Panc1 (cell line): ENCODE data around the gene NIT1. TPM values are rescaled to one million over a fixed set of nuclear protein-coding genes. Genes with fewer than 3 reads are reported as not detected.

ENCODE experiments used
- ATAC-seq: fragments of 200-7000 bp; cut with Tn5 transposase; 2 replicates; pipeline ENCODE4 v1.9.1; 2020; ENCODE audit warnings: mild to moderate bottlenecking, moderate library complexity
- BruUV-seq: library from RNA; stranded (reverse); fragments of 400-500 nt; replicated peaks from 2 replicates; lab custom pipeline; 2021; lab: Mats Ljungman, UMichigan
- CTCF ChIA-PET: fragments of 300-600 bp; sonication (Branson Sonifier 250); formaldehyde crosslinking; loops from one replicate; lab custom pipeline; 2022; ENCODE audit warnings: antibody characterized with exemption; lab: Charles Lee
- POLR2A ChIA-PET: fragments of 300-600 bp; sonication (Branson Sonifier 250); formaldehyde crosslinking; loops from one replicate; lab custom pipeline; 2022; ENCODE audit warnings: antibody characterized with exemption; lab: Charles Lee
- DNase-seq: peaks from one replicate; pipeline ENCODE4 v3.0.0-alpha.2; 2010; ENCODE audit warnings: low read depth, low spot score
- H3K27ac ChIP-seq: 2 replicates; pipeline ENCODE4 v1.5.1; 2011; ENCODE audit warnings: mild to moderate bottlenecking, low read length, inconsistent platforms
- H3K27me3 ChIP-seq: fragments of 200-500 bp; sonication (Bioruptor generic); 2 replicates; pipeline ENCODE4 v1.6.0; 2014; ENCODE audit warnings: low read length, inconsistent platforms; ENCODE audit not compliant: control insufficient read depth, insufficient read depth
- H3K36me3 ChIP-seq: fragments of 200-500 bp; sonication (Bioruptor generic); 2 replicates; pipeline ENCODE4 v1.5.1; 2014; ENCODE audit warnings: inconsistent platforms, mild to moderate bottlenecking, low read length, moderate library complexity; ENCODE audit not compliant: control insufficient read depth, insufficient read depth
- H3K4me1 ChIP-seq: 2 replicates; pipeline ENCODE4 v1.5.1; 2011; ENCODE audit warnings: inconsistent platforms, mild to moderate bottlenecking, low read length, moderate library complexity; ENCODE audit not compliant: control insufficient read depth, insufficient read depth
- H3K4me3 ChIP-seq, 2 experiments: 2 replicates each; pipeline ENCODE4 v1.5.1; 2011 to 2012; ENCODE audit warnings: low read depth in 2 of 2, low read length in 2 of 2, mild to moderate bottlenecking in 2 of 2, inconsistent platforms in 1 of 2, moderate library complexity in 1 of 2
- H3K9me3 ChIP-seq: fragments of 200-500 bp; sonication (Bioruptor generic); 2 replicates; pipeline ENCODE4 v1.5.1; 2014; ENCODE audit warnings: low read depth, mild to moderate bottlenecking, inconsistent platforms, low read length, moderate library complexity; ENCODE audit not compliant: control insufficient read depth, insufficient read depth
- CTCF ChIP-seq: fragments of 450-650 bp; IDR thresholded peaks from 2 replicates; pipeline ENCODE4 v1.5.1; 2017; ENCODE audit warnings: mild to moderate bottlenecking
- POLR2AphosphoS5 ChIP-seq: IDR thresholded peaks from 2 replicates; pipeline ENCODE4 v1.6.1; 2012; ENCODE audit warnings: mild to moderate bottlenecking, low read depth, low read length, moderate library complexity
- REST ChIP-seq, 2 experiments: IDR thresholded peaks; 2 replicates each; pipeline ENCODE4 v1.6.1; 2011 to 2012; ENCODE audit warnings: low read depth in 2 of 2, control low read depth in 1 of 2, low read length in 1 of 2, mild to moderate bottlenecking in 1 of 2, moderate library complexity in 1 of 2; ENCODE audit not compliant: insufficient read depth in 1 of 2
- SIN3A ChIP-seq: IDR thresholded peaks from 2 replicates; pipeline ENCODE4 v1.6.1; 2012; ENCODE audit warnings: low read depth, mild to moderate bottlenecking, low read length, moderate library complexity, borderline replicate concordance; ENCODE audit not compliant: insufficient read depth
- TCF7L2 ChIP-seq: IDR thresholded peaks from 2 replicates; pipeline ENCODE4 v1.6.1; 2011; ENCODE audit warnings: mild to moderate bottlenecking, low read depth, low read length, inconsistent platforms
- in situ Hi-C: cut with HindIII; loops from 2 replicates; pipeline ENCODE4 v1.10.0; 2016; ENCODE audit warnings: low sequenced_read_pairs, low pct_unique_long_range_greater_than_20kb
- intact Hi-C: fragments of 100-400 bp; cut with micrococcal nuclease; formaldehyde crosslinking; loops from one replicate; pipeline ENCODE4 v1.10.0; 2022; ENCODE audit not compliant: unreplicated experiment
- total RNA-seq: library from RNA; stranded (reverse); gene quantifications from one replicate; pipeline ENCODE4 v1.2.1, GENCODE V29; 2021; ENCODE audit not compliant: unreplicated experiment

Gene NIT1
- total RNA-seq, 1 experiment from 2014 or later = 31.3 TPM

- Histone ChIP-seq H3K4me1 (peaks cover 4% of the 10 kb centered on the region; the same call in 1 of the 2 replicates), H3K27ac (no peak overlapping the region), H3K27me3 (no peaks in the 10 kb centered on the region), H3K4me3 (no peak overlapping the region), H3K36me3 (no peaks in the 10 kb centered on the region), H3K9me3 (no peaks in the 10 kb centered on the region)
- in situ Hi-C loops (no loop called here), intact Hi-C loops (no loop called here)
- no peak for TF ChIP-seq REST (IDR thresholded peaks at IDR 0.05; ENCODE audit: insufficient read depth in 1 of 2, low read depth in 2 of 2, low read length in 1 of 2)
- no peak for TF ChIP-seq SIN3A
- TF ChIP-seq POLR2AphosphoS5 = no peak
- no peak for TF ChIP-seq CTCF
- TF ChIP-seq TCF7L2 = no peak
- no peak for DNase-seq
- ChIA-PET POLR2A (interaction anchor here (0.6 to 0.7 kb wide), 2 partner anchors 35 to 638 kb away, joined by 3 to 4 read pairs; no protein-coding TSS in a partner anchor), CTCF (no interaction called here)
- no peak for ATAC-seq
- no TSS peak for BruUV-seq
These were observed 31.4 kb upstream of the NIT1 start for GRCh38 chr1:161086457-161086856.

GRCh38 chr1:161088587-161089110 is 29.3 kb upstream of the NIT1 start:
- H3K27me3 ChIP-seq = no peaks in the 10 kb centered on the region
- no peak overlapping the region for H3K27ac ChIP-seq
- in situ Hi-C loops (no loop called here), intact Hi-C loops (no loop called here)
- no peaks in the 10 kb centered on the region for H3K4me1 ChIP-seq
- CTCF ChIA-PET = interaction anchor here (0.5 kb wide), 1 partner anchor 91 kb away, joined by 3 read pairs; no protein-coding TSS in a partner anchor
- no peak for TF ChIP-seq POLR2AphosphoS5
- no peak for TF ChIP-seq REST (IDR thresholded peaks at IDR 0.05; ENCODE audit: insufficient read depth in 1 of 2, low read depth in 2 of 2, low read length in 1 of 2)
- no peak for TF ChIP-seq SIN3A
- TF ChIP-seq TCF7L2 = no peak
- TF ChIP-seq CTCF = no peak
- ATAC-seq = no peak
- no peaks in the 10 kb centered on the region for H3K36me3 ChIP-seq
- BruUV-seq = no TSS peak
- H3K9me3 ChIP-seq = no peaks in the 10 kb centered on the region
- POLR2A ChIA-PET = no interaction called here
- no peak for DNase-seq
- H3K4me3 ChIP-seq = no peak overlapping the region
